A549 treated with GW870086 at 1 μM for 4 hours (cell line): ENCODE data around the gene FBXL3. TPM values are rescaled to one million over a fixed set of nuclear protein-coding genes. Genes with fewer than 3 reads are reported as not detected.

Source experiments
- total RNA-seq: library from RNA; stranded (reverse); fragments of 200-300 nt; extraction: Qiagen RNA extraction; gene quantifications from 5 replicates; pipeline ENCODE4 v1.2.3, GENCODE V29; 2022; ENCODE audit warnings: low read depth

Gene FBXL3
- 13.4 to 18.4 TPM (median 17.3 TPM) in 5 replicates for total RNA-seq

DNA sequence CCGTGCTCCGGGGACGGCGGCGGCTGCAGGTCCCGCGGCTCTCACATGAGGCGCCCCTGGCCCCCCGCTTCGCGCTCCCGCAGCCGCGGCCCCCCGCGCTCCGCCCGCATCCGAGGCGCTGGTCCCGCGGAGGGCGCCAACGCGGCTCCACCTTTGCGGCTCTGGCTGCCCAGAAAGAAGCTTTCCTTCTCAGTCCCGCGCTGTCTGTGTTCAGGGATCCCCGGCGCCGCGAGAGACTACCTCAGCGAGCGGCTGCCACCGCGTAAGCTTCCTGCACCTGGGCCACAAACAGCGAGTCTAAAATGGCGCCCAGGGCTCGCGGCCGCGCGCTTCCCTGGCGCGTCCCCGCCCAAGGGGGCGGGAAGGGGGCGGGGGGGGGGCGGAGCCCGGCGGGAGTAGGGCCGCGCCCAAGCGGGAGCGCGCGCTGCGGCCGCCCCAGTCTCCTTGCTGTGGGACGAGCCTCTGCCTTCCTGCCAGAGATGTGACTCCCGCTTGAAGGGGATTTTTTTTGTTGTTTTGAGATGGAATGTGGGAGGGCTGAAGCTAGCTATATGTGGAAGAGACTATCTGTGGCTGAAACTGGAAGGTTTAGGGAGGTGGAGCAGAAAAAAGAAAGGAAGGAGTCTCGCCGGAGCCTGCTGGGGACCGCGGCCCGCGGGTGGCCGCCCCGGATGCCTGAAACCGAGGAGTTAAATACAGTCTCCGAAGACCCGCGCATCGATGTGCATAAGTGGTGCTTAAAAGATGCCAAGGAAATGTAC lies at the start of gene FBXL3:
FBXL3 (minus strand) TSS at position 299 of the 761 bp plus-strand sequence. CDS start 5,299 bp downstream, outside the sequence.

DNA sequence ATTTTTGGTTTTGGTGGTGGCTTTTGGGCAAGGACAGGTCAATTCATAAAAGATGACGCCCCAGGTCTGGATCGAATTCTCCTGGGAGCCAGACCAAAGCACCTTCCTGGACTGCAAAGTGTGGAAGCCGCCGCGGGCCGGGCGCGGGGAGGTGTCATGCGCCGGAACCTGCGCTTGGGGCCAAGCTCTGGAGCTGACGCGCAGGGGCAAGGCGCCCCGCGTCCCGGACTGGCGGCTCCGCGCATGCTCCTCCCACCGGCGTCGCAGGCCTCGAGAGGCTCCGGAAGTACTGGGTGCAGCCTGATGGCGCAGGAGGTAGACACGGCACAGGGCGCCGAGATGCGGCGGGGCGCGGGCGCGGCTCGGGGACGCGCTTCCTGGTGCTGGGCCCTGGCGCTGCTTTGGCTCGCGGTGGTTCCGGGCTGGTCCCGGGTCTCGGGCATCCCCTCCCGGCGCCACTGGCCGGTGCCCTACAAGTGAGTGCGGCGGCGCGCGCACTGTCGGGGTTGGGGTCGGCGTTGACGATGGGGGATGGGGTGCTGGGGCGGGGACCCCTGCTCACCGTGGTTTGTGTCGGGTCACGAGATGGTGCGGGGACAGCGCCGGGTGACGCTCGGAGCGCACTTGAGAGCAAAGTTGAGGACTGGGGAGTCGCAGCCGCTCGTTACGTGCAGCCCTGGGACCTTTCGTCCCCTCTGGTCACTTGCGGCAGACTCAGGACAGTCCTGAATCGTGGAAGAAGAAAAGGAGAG lies 35.0 kb downstream of the FBXL3 start, which contains the start of gene CLN5:
CLN5 (plus strand) TSS at position 286 of the 752 bp plus-strand sequence; CDS start at position 304, 18 bp downstream.

Other genes with a start within 250 kb of the FBXL3 start
- gene KCTD12, start 140.8 kb downstream of the FBXL3 start, total RNA-seq, result 1.2 to 2.0 TPM (median 1.7 TPM) in 5 replicates
- not detected in 5 replicates for gene ACOD1, start 78.6 kb downstream of the FBXL3 start, total RNA-seq
- gene CLN5, start 35.1 kb downstream of the FBXL3 start, total RNA-seq, result 8.1 to 10.2 TPM (median 9.1 TPM) in 5 replicates